DMS153 treated with DMSO at 0.1 percent for 48 hours (cell line): ENCODE data around the gene PPP1R12A.
"Not testable (repeated sequence)": the region's sequence is repeated elsewhere in the genome, so short reads cannot be mapped to it uniquely, and the experiment has no call there.

Experiments used
- DNase-seq: peaks from one replicate; lab custom pipeline; 2025; ENCODE audit not compliant: unreplicated experiment; lab: John Stamatoyannopoulos, UW

The PPP1R12A gene

GRCh38 chr12:79844693-79845092 lies 90.2 kb downstream of the PPP1R12A start:
- no peak for DNase-seq

- no peak for DNase-seq
These were observed 90.9 kb downstream of the PPP1R12A start for GRCh38 chr12:79843978-79844377.

DNA sequence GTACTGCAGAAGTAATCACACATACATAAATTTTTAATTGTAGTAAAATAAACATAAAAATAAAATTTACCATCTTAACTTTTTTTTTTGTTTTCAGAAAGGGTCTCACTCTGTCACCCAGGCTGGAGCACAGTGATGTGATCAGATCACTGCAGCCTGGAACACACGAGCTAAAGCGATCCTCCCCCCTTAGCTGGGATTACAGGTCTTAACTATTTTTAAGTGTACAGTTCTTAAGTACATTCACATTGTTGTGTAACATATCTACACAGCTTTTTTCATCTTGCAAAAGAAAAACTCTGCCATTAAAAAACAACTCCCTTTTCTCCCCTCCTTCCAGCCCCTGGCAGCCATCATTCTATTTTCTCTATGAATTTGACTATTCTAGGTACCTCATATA lies 92.3 kb downstream of the PPP1R12A start:
- no peak for DNase-seq

GRCh38 chr12:79841878-79842265 lies 93.0 kb downstream of the PPP1R12A start:
- DNase-seq, result no peak

DNA sequence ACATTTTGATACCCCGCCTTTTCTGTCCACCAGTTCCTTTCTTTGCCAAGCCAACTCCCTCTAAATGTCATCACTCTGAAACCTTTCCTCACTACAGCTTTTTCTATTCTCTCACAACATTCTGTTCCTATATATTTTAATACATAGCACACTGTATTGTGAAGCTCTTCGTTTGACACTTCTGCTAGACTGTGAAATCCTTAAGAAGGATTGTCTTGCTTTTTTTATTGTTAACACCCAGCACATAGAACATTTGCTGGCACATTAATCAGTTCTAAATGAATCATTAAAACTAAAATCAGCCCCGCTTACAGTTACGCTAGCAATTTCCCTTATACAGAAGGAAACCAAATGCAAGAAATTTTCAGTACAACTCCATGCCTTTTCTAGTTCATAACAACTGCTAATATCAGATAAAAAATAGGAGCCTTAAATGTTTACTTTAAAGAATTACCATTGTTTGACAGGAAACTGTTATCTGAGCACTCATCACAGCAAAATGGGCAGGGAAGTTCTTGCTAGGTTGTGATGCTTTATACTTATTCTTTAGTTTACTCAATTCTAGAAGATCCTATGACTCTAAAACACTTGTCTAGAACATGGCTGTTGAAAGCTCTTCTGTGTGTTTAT lies 93.5 kb downstream of the PPP1R12A start:
- DNase-seq, result no peak

GRCh38 chr12:79838359-79838758 lies 96.5 kb downstream of the PPP1R12A start:
- DNase-seq, result no peak

DNA sequence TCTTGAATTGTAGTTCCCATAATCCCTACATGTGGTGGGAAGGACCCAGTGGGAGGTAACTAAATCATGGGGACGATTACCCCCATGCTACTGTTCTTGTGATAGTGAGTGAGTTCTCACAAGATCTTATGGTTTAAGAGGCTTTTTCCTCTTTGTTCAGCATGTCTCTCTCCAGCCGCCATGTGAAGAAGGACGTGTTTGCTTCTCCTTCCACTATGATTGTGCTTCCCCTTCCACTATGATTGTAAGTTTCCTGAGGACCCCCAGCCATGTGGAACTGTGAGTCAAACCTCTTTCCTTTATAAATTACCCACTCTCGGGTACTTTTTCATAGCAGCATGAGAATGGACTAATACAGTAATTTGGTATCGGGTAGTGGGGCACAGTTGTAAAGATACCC lies 97.3 kb downstream of the PPP1R12A start:
- no peak for DNase-seq

DNA sequence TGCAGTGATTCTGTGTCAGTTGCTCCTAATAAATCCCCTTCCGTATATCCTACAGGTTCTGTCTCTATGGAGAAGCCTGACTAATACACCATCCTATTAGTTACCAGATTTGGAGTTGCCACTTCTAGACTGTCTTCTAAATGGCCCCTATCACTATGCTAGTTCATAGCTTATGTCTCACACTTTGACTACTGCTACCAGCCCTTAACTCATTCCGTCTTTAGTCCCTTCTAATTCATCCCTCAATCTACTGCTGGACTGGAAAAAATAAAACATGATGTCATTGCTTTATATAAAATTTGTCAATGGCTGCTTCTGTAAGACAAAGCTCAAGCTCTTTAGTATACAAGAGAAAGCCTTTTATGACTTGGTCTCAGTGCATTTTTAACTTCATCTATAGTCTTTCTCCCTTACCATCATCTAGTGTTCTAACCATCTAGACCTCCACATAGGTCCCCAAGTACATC lies 99.5 kb downstream of the PPP1R12A start:
- no peak for DNase-seq

DNA sequence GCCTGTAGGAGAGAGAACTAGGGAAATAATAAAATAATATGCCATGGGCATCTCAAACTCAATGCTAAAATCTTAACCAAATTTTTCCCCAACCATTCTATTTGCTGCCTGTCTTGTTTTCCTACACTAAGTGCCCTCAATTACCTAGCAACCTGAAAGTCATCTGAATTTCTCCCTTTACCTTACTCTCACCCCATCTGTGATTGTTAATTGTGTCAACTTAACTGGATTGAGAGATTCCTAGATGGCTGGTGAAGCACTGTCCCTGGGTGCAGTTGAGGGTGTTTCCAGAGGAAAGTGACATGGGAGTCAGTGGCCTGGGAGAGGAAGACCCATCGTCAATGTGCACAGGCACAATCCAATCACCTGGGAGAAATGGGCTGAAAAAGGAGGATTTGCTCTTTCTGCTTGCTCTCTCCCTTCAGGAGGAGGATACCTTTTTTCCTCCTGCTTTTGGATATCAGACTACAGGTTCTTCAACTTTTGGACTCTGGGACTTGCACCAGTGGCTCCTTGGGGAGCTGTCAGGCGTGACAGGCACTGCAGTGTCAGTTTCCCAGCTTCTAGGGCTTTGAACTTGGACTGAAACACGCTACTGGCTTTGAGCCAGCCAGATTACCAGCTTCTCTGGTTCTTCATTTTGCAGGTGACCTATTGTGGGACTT lies 100.1 kb downstream of the PPP1R12A start:
- no peak for DNase-seq

DNA sequence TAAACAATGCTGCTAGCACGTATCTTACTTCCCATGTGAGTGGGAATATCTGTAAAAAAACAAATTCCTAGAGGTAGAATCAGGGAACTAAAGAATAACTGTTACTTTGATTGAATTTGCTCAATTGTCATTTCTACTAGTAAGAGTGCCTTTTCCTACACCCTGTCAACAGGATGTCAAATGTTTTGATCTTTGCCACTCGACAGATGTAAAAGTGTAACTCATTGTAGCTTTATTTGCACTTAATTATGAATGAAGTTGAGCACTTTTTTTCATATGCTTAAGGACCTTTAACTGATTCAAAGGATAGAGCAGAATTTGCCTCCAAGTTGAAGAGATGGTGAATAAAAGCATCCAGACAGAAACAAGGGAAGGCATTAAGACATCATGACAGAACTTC lies 104.5 kb downstream of the PPP1R12A start:
- DNase-seq, result no peak

GRCh38 chr12:79828924-79829323 lies 106.0 kb downstream of the PPP1R12A start:
- no peak for DNase-seq

- no peak for DNase-seq
These were observed 107.4 kb downstream of the PPP1R12A start for GRCh38 chr12:79827484-79827883.

DNA sequence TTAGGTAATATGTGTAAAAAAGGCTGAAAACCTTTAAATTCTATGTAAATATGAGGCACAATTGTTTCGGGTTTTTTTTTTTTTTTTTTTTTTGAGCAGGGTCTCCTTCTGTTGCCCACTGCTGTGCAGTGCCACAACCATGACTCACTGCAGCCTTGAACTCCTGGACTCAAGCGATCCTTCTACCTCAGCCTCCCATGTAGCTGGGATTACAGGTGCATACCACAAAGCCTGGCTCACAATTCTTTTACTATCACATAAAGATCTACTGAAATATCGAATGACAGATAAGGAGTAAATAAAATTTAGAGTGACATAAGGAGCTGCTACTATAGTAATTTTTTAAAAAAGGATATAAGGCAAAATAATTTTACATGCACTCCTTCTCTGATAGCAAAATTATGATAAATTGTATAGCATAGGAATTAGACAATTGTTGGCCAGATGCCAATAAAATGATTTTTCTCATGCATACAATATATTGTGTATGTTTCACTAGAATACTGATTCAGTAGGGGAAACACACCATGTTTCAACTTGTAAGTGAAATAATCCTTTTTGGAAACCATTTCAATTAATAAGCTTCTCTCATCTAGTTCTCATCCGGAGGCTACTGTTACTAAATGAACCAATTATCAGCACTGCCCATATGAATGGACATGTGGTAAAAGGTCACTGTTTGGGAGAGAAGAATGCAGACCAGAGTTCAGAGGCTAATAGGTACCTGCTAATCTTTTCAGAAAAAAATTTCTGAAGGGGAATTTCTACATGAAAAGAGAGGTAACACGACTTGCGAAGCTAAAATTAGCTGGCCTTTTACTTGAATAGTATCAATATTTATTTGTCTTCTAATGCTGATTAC lies 108.4 kb downstream of the PPP1R12A start:
- DNase-seq, result no peak

- DNase-seq, result no peak
These were observed 112.4 kb downstream of the PPP1R12A start for GRCh38 chr12:79822475-79822874.

- no peak for DNase-seq
These were observed 116.0 kb downstream of the PPP1R12A start for GRCh38 chr12:79818856-79819255.

DNA sequence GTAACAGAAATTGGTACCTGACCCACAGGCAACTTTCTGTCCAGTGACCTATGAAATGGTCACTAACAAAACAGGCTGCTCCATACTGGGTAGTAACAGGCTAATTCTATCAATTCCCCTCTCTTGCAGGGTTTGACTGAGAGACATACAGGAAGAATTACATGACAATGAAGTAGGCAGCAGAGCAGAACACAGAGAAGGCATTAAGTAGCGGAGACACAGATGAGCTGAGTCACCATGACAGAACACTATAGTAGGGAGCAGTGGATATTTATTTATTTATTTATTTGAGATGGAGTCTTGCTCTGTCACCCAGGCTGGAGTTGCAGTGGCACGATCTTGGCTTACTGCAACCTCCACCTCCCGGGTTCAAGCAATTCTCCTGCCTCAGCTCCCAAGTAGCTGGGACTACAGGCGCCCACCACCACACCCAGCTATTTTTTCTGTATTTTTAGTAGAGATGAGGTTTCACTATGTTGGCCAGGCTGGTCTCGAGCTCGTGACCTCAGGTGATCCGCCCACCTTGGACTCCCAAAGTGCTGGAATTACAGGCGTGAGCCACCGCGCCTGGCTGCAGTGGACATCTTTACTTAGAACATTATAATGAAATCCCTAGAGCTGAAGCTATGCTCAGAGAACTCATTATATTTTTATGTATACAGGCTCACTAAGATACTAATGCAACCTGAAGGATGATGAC lies 150.4 kb downstream of the PPP1R12A start:
- not testable (repeated sequence) for DNase-seq

- no peak for DNase-seq
These were observed 152.6 kb downstream of the PPP1R12A start for GRCh38 chr12:79782172-79782900.

- DNase-seq, result no peak
These were observed 156.0 kb downstream of the PPP1R12A start for GRCh38 chr12:79778802-79779448.

DNA sequence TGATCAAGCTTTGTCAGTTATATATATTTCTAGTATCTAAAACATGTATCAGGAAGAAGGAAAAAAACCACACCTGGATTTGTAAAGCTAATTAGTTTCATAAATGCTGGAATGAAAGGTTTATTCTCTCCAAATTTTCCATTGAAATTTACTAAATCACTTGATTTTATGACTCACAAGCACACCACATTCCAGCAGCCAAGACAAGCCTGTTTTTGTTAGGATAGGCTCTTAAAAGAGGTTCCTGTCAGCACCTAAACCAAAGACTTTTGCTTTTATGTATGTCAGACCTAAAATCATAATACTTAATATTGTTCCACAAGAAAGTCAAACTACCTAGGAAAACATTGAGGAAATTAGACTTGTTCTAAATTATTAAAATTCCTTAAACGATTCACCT lies 158.8 kb downstream of the PPP1R12A start:
- no peak for DNase-seq

- DNase-seq, result no peak
These were observed 159.4 kb downstream of the PPP1R12A start for GRCh38 chr12:79775355-79776027.
